OCI-LY7 (cell line): ENCODE measurements around the gene SLC48A1. TPM values are rescaled to one million over a fixed set of nuclear protein-coding genes. Genes with fewer than 3 reads are reported as not detected.

Experiments
- BruUV-seq: library from RNA; stranded (reverse); fragments of 400-500 nt; replicated peaks from 2 replicates; lab custom pipeline; 2021; lab: Mats Ljungman, UMichigan
- CTCF ChIA-PET: fragments of 300-600 bp; sonication (Branson Sonifier 250); formaldehyde crosslinking; loops from one replicate; lab custom pipeline; 2022; ENCODE audit warnings: antibody characterized with exemption; ENCODE audit not compliant: unreplicated experiment; lab: Charles Lee
- POLR2A ChIA-PET: fragments of 300-600 bp; sonication (Branson Sonifier 250); formaldehyde crosslinking; loops from one replicate; lab custom pipeline; 2022; ENCODE audit warnings: antibody characterized with exemption; lab: Charles Lee
- DNase-seq: peaks from one replicate; pipeline ENCODE4 v3.0.0-alpha.2; 2015; ENCODE audit warnings: low spot score
- H2AFZ ChIP-seq: fragments of 200-600 bp; sonication (generic), shearing (Covaris generic); 2 replicates; pipeline ENCODE4 v1.6.1; 2014; ENCODE audit warnings: mild to moderate bottlenecking, antibody characterized with exemption, low read length, moderate library complexity
- H3K27ac ChIP-seq: fragments of 200-600 bp; sonication (generic); 2 replicates; pipeline ENCODE4 v1.5.1; 2014; ENCODE audit warnings: mixed run types, low read depth, mild to moderate bottlenecking, moderate library complexity, low read length, inconsistent platforms; ENCODE audit not compliant: poor library complexity, severe bottlenecking
- H3K36me3 ChIP-seq: fragments of 200-600 bp; sonication (generic); 2 replicates; pipeline ENCODE4 v1.6.1; 2014; ENCODE audit warnings: mild to moderate bottlenecking, antibody characterized with exemption, low read length, moderate library complexity, mixed read lengths; ENCODE audit not compliant: insufficient read depth
- H3K4me1 ChIP-seq: fragments of 200-600 bp; sonication (generic); 2 replicates; pipeline ENCODE4 v1.5.1; 2014; ENCODE audit warnings: mild to moderate bottlenecking, low read length; ENCODE audit not compliant: insufficient read depth, poor library complexity, severe bottlenecking
- H3K4me2 ChIP-seq: fragments of 200-600 bp; sonication (generic); 2 replicates; pipeline ENCODE4 v1.6.1; 2014; ENCODE audit warnings: mild to moderate bottlenecking, low read length
- H3K4me3 ChIP-seq: fragments of 200-600 bp; sonication (generic); 2 replicates; pipeline ENCODE4 v1.5.1; 2014; ENCODE audit warnings: mild to moderate bottlenecking, low read depth, low read length; ENCODE audit not compliant: poor library complexity, severe bottlenecking
- H3K79me2 ChIP-seq: fragments of 200-600 bp; sonication (generic); 2 replicates; pipeline ENCODE4 v1.6.1; 2016; ENCODE audit warnings: low read depth, mild to moderate bottlenecking, low read length, moderate library complexity, mixed read lengths; ENCODE audit not compliant: insufficient read depth
- H3K9me2 ChIP-seq: fragments of 200-600 bp; sonication (generic); 2 replicates; pipeline ENCODE4 v1.6.1; 2016; ENCODE audit warnings: mild to moderate bottlenecking, low read length, mixed read lengths; ENCODE audit not compliant: insufficient read depth
- H3K9me3 ChIP-seq: fragments of 200-600 bp; sonication (generic); 2 replicates; pipeline ENCODE4 v1.6.1; 2014; ENCODE audit warnings: mild to moderate bottlenecking, mixed run types, low read length, mixed read lengths
- H4K20me1 ChIP-seq: fragments of 200-600 bp; sonication (generic); 2 replicates; pipeline ENCODE4 v1.6.1; 2014; ENCODE audit warnings: mild to moderate bottlenecking, antibody characterized with exemption, low read length, moderate library complexity, mixed read lengths; ENCODE audit not compliant: insufficient read depth
- EZH2phosphoT487 ChIP-seq: fragments of 200-600 bp; sonication (generic); IDR thresholded peaks from 2 replicates; pipeline ENCODE4 v1.6.1; 2018; ENCODE audit warnings: low read depth, borderline replicate concordance, mild to moderate bottlenecking, mixed run types, antibody characterized with exemption, low read length, moderate library complexity, mixed read lengths
- intact Hi-C: fragments of 100-400 bp; cut with micrococcal nuclease; formaldehyde crosslinking; loops from one replicate; pipeline ENCODE4 v1.10.0; 2022; ENCODE audit not compliant: unreplicated experiment
- total RNA-seq, 2 experiments: library from RNA; depleted of rRNA in 1 of 2; stranded (reverse); fragments of >200 nt in 1 of 2; shearing (Covaris generic) in 1 of 2; gene quantifications; 2 replicates each; pipeline ENCODE4 v1.2.3, GENCODE V29; 2014 to 2022
- TF ChIP-seq, protein P1 (sequence below): fragments of 200-600 bp; sonication (generic); conservative IDR thresholded peaks from 2 replicates; pipeline ENCODE4 v1.5.1; 2014; ENCODE audit warnings: mild to moderate bottlenecking, antibody characterized with exemption, low read length, moderate library complexity, mixed read lengths

The SLC48A1 gene
- total RNA-seq, 2 experiments from 2014 or later, result 9.6 to 12.0 TPM

DNA sequence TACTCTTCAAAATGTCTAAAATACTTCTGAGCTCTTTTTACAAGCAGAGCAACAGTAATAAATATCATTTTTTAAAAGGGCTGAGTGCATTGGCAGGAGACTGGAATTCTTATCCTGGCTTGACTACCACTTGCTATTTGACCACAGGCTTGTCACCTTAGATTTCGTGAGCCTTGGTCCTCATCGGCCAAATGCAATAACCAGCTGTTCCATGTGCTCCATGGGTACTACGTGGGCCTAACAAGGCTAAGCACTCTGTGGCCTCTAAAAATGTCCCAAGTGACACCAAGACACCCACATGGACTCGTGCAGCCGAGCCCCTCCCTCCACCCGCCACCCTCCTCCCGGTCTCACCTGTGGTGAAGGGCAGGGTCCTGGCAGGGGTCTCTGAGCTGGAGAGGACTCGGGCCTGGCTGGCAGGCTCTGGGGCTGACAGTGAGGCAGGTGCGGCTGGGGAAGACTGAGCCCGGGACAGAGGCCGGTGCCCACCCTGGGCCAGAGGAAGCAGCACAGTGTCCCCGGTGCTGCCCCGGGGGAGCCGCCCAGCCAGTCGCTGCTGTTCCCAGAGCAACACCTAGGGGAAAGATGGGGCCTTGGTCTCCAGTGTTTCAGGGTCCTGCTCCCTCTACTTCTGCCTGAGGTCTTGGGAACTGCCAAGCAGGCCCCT, 20.1 kb downstream of the SLC48A1 start:
- TF ChIP-seq, protein P1, sequence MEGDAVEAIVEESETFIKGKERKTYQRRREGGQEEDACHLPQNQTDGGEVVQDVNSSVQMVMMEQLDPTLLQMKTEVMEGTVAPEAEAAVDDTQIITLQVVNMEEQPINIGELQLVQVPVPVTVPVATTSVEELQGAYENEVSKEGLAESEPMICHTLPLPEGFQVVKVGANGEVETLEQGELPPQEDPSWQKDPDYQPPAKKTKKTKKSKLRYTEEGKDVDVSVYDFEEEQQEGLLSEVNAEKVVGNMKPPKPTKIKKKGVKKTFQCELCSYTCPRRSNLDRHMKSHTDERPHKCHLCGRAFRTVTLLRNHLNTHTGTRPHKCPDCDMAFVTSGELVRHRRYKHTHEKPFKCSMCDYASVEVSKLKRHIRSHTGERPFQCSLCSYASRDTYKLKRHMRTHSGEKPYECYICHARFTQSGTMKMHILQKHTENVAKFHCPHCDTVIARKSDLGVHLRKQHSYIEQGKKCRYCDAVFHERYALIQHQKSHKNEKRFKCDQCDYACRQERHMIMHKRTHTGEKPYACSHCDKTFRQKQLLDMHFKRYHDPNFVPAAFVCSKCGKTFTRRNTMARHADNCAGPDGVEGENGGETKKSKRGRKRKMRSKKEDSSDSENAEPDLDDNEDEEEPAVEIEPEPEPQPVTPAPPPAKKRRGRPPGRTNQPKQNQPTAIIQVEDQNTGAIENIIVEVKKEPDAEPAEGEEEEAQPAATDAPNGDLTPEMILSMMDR, result no peak
- TF ChIP-seq EZH2phosphoT487, result no peak

DNA sequence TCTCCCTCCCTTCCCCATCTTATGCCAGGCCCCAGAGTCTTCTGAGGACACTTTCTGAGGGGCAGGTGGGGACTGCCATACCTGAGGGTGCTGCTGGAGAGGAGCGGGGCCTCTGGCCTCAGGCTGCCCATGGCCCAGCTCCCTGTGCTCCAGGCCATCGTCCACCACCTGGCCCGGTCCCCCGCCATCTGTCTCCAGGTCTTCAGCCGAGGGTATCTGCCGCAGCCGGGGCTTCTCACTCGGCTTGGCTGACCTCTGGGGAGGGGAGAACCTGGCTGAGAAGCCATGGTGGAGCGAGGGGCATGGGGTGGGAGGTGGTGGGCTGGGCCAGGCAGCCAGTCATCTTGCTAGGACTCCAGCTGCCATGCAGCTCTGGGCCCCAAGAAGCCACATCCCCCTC, 21.6 kb downstream of the SLC48A1 start:
- Histone ChIP-seq H2AFZ (no peak overlapping the region), H3K27ac (no peak overlapping the region), H3K36me3 (peaks cover 74% of the 10 kb centered on the region), H3K9me2 (no peaks in the 10 kb centered on the region), H3K4me2 (no peak overlapping the region), H3K79me2 (no peaks in the 10 kb centered on the region), H3K4me3 (no peak overlapping the region), H3K4me1 (peaks cover 9% of the 10 kb centered on the region), H4K20me1 (no peaks in the 10 kb centered on the region), H3K9me3 (no peaks in the 10 kb centered on the region)
- BruUV-seq, result no TSS peak
- TF ChIP-seq, protein P1, result no peak
- no peak for TF ChIP-seq EZH2phosphoT487
- POLR2A ChIA-PET, result interaction anchor here (0.6 kb wide), 1 partner anchor 42 kb away, joined by 3 read pairs; no protein-coding TSS in a partner anchor
- no peak for DNase-seq
- intact Hi-C loops, result no loop called here
- CTCF ChIA-PET, result no interaction called here

More for the DNA sequence above, 20.1 kb downstream of the SLC48A1 start:
- intact Hi-C loops, result no loop called here
- Histone ChIP-seq H4K20me1 (no peaks in the 10 kb centered on the region), H3K27ac (no peak overlapping the region), H2AFZ (no peak overlapping the region), H3K4me2 (no peak overlapping the region), H3K36me3 (peaks cover 85% of the 10 kb centered on the region), H3K4me1 (peaks cover 9% of the 10 kb centered on the region), H3K9me3 (no peaks in the 10 kb centered on the region), H3K79me2 (no peaks in the 10 kb centered on the region), H3K9me2 (no peaks in the 10 kb centered on the region), H3K4me3 (no peak overlapping the region)
- ChIA-PET POLR2A (interaction anchor here (0.7 kb wide), 1 partner anchor 54 kb away, joined by 4 read pairs; no protein-coding TSS in a partner anchor), CTCF (interaction anchor here (1.2 to 2.0 kb wide), 2 partner anchors 42 to 45 kb away, joined by 3 to 5 read pairs; no protein-coding TSS in a partner anchor)
- DNase-seq, result no peak
- no TSS peak for BruUV-seq

DNA sequence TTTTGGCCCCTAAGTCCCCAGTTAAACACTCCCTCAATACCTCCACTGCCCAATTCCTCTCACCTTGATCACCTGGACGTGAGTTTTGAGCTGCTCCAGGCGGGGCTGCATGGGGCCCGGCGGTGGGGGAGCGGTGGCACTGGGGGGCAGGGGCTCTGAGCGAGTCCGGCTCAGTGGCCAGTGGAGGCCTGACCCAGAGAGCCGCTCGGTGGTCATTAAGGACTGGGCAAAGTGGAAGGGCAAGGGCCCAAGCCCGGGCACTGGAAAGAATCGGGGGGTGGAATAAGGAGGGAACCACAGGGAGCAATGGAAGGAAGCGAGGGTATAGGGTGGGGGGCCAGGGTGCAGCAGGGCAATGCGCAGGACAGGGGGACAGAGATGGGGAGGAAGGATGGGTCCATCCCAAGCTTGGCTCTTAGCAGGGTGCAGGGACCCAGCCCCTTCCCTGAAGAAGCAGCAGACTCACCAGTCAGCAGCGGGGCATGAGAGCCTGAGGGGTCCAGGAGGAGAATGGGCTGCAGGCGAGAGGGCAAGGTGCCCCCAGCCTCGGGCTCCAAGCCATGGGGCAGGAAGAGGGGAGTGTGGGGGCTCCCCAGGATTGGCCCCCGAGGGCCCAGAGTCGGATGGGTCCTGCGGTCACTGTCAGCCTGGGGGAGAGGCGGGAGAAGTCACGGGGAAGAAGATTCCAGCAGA, 22.2 kb downstream of the SLC48A1 start:
- Histone ChIP-seq H3K4me1 (peaks cover 9% of the 10 kb centered on the region), H2AFZ (no peak overlapping the region), H3K27ac (no peak overlapping the region), H3K4me3 (no peak overlapping the region), H3K79me2 (no peaks in the 10 kb centered on the region), H3K4me2 (no peak overlapping the region), H3K36me3 (peaks cover 68% of the 10 kb centered on the region), H4K20me1 (no peaks in the 10 kb centered on the region), H3K9me2 (no peaks in the 10 kb centered on the region), H3K9me3 (no peaks in the 10 kb centered on the region)
- ChIA-PET CTCF (no interaction called here), POLR2A (no interaction called here)
- intact Hi-C loops, result no loop called here
- DNase-seq, result no peak
- TF ChIP-seq EZH2phosphoT487, result no peak
- TF ChIP-seq, protein P1, result no peak
- BruUV-seq, result no TSS peak
